Measurements from ENCODE around the gene RAB2B.

- no peak for TF ChIP-seq CTCF (IDR thresholded peaks at IDR 0.05; ENCODE audit: low read length)
- TF ChIP-seq EZH2 (optimal IDR thresholded peaks at IDR 0.05; ENCODE audit: low read depth, low read length): no peak
- TF ChIP-seq EZH2phosphoT487 (IDR thresholded peaks at IDR 0.05; ENCODE audit: low read length): no peak
Observed at GRCh38 chr14:21415329-21415728, 61.4 kb downstream of the RAB2B start.

All from MM.1S (cell line).